ENCODE results near the gene ZCCHC7. TPM values are rescaled to one million over a fixed set of nuclear protein-coding genes. Genes with fewer than 3 reads are reported as not detected.

The ZCCHC7 gene
- total RNA-seq, 1 donor from 2014 or later = 22.1 TPM

Other genes with a start within 250 kb of the ZCCHC7 start
- 0.11 and 0.34 TPM in 2 replicates for gene PAX5, start 86.3 kb upstream of the ZCCHC7 start, total RNA-seq

All from activated T-helper 2 cell treated with anti-CD3 and anti-CD28 coated beads, Interferon-gamma antibody, Interleukin-2, Interleukin-4, amounts not matched to agents 10 μg/mL and 5 μg/mL and 100 μg/mL, durations not matched to agents 14 hours and 24 hours and 36 hours (primary cell).